Measurements from ENCODE around the gene UBFD1. TPM values are rescaled to one million over a fixed set of nuclear protein-coding genes. Genes with fewer than 3 reads are reported as not detected.

The UBFD1 gene
- total RNA-seq, 1 experiment from 2014 or later: 98.2 TPM

DNA sequence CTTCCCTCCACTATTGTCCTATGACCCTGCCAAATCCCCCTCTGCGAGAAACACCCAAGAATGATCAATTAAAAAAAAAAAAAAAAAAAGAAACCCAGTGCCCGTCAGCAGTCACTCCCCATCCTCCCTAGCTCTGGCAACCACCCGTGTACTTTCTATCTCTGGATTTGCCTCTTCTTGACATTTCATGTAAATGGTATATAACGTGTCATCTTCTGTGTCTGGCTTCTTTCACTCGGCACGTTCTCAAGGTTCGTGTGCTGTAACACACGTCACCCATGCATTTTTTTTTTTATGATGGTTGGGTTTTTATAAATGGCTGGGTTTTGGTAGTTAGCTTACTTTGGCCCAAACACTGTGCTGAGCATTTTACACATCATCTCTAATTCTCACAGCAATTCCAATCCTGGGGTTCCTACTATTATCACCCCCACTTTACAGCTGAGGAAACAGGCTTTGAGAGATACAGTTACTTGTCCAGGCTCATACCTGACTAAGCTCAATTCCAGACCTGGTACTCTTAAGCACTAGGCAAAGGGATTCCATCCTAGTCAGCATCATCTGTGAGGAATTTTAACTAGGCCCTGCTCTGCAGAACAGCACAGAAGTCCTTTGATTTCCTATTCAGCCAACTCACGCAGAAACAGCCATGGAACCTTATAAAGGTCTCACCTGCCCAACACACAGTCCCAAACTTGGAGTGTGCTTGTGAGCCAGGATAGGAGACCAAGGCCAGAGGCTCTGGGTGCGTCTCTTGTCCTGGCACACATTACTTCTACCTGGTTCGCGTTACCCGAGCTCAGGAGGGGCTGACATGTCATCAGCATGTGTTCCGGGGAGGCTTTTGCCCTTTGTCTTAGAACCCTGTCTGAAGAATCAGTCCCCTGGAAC, 26.9 kb downstream of the UBFD1 start:
- TF ChIP-seq, protein P1, sequence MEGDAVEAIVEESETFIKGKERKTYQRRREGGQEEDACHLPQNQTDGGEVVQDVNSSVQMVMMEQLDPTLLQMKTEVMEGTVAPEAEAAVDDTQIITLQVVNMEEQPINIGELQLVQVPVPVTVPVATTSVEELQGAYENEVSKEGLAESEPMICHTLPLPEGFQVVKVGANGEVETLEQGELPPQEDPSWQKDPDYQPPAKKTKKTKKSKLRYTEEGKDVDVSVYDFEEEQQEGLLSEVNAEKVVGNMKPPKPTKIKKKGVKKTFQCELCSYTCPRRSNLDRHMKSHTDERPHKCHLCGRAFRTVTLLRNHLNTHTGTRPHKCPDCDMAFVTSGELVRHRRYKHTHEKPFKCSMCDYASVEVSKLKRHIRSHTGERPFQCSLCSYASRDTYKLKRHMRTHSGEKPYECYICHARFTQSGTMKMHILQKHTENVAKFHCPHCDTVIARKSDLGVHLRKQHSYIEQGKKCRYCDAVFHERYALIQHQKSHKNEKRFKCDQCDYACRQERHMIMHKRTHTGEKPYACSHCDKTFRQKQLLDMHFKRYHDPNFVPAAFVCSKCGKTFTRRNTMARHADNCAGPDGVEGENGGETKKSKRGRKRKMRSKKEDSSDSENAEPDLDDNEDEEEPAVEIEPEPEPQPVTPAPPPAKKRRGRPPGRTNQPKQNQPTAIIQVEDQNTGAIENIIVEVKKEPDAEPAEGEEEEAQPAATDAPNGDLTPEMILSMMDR (conservative IDR thresholded peaks at IDR 0.05): no peak
- no peak for TF ChIP-seq EZH2 (IDR thresholded peaks at IDR 0.05; ENCODE audit: low read depth)
- Histone ChIP-seq H4K20me1 (ENCODE audit: insufficient read depth) (peaks cover 32% of the 10 kb centered on the region), H3K79me2 (ENCODE audit: low read depth) (no peaks in the 10 kb centered on the region), H3K27ac (no peak overlapping the region), H3K9me3 (ENCODE audit: insufficient read depth, low read depth) (no peaks in the 10 kb centered on the region; the same call in 1 of the 2 replicates), H3K9me2 (ENCODE audit: insufficient read depth) (no peaks in the 10 kb centered on the region), H3K4me2 (no peak overlapping the region), H3K27me3 (ENCODE audit: insufficient read depth, low read depth) (no peaks in the 10 kb centered on the region), H3K4me1 (replicated peaks; ENCODE audit: insufficient read depth) (no peaks in the 10 kb centered on the region), H3K36me3 (ENCODE audit: low read depth) (peaks cover 28% of the 10 kb centered on the region), H2AFZ (no peak overlapping the region), H3F3A (ENCODE audit: insufficient read depth, low read depth) (peaks cover 8% of the 10 kb centered on the region; the same call in 1 of the 2 replicates), H3K4me3 (no peak overlapping the region)
- POLR2A ChIA-PET (ENCODE audit: unreplicated experiment): no interaction called here
- no TSS peak for BruUV-seq (replicated peaks)
- CTCF ChIA-PET: no interaction called here
- intact Hi-C loops (cut with micrococcal nuclease; ENCODE audit: unreplicated experiment): no loop called here
- DNase-seq: no peak

GRCh38 chr16:23587726-23588125, 30.2 kb downstream of the UBFD1 start:
- POLR2A ChIA-PET (ENCODE audit: unreplicated experiment): interaction anchor here (0.5 kb wide), 1 partner anchor 152 kb away, joined by 3 read pairs; no protein-coding TSS in a partner anchor
- no peak overlapping the region for H3K4me2 ChIP-seq
- no peaks in the 10 kb centered on the region for H3K9me2 ChIP-seq (ENCODE audit: insufficient read depth)
- H3K36me3 ChIP-seq (ENCODE audit: low read depth): peaks cover 37% of the 10 kb centered on the region
- H4K20me1 ChIP-seq (ENCODE audit: insufficient read depth): peaks cover 55% of the 10 kb centered on the region
- no peaks in the 10 kb centered on the region for H3K27me3 ChIP-seq (ENCODE audit: insufficient read depth, low read depth)
- intact Hi-C loops (cut with micrococcal nuclease; ENCODE audit: unreplicated experiment): no loop called here
- no peaks in the 10 kb centered on the region for H3K4me1 ChIP-seq (replicated peaks; ENCODE audit: insufficient read depth)
- H3K27ac ChIP-seq: no peak overlapping the region
- CTCF ChIA-PET: no interaction called here
- BruUV-seq (replicated peaks): no TSS peak
- no peak overlapping the region for H3K4me3 ChIP-seq
- H2AFZ ChIP-seq: no peak overlapping the region
- no peaks in the 10 kb centered on the region for H3K9me3 ChIP-seq (ENCODE audit: insufficient read depth, low read depth)
- H3F3A ChIP-seq (ENCODE audit: insufficient read depth, low read depth): no peaks in the 10 kb centered on the region
- DNase-seq: no peak
- TF ChIP-seq, protein P1 (conservative IDR thresholded peaks at IDR 0.05): no peak
- TF ChIP-seq EZH2 (IDR thresholded peaks at IDR 0.05; ENCODE audit: low read depth): no peak
- H3K79me2 ChIP-seq (ENCODE audit: low read depth): peaks cover 24% of the 10 kb centered on the region

GRCh38 chr16:23590181-23590580, 32.7 kb downstream of the UBFD1 start:
- Histone ChIP-seq H3K4me3 (no peak overlapping the region), H3K9me3 (ENCODE audit: insufficient read depth, low read depth) (no peaks in the 10 kb centered on the region), H3K79me2 (ENCODE audit: low read depth) (peaks cover 47% of the 10 kb centered on the region), H3K4me1 (replicated peaks; ENCODE audit: insufficient read depth) (peaks cover 3% of the 10 kb centered on the region; the same call in 1 of the 2 replicates), H3K27me3 (ENCODE audit: insufficient read depth, low read depth) (no peaks in the 10 kb centered on the region), H3K36me3 (ENCODE audit: low read depth) (peaks cover 34% of the 10 kb centered on the region), H3K4me2 (no peak overlapping the region), H2AFZ (no peak overlapping the region), H4K20me1 (ENCODE audit: insufficient read depth) (peaks cover 75% of the 10 kb centered on the region), H3F3A (ENCODE audit: insufficient read depth, low read depth) (no peaks in the 10 kb centered on the region), H3K27ac (no peak overlapping the region), H3K9me2 (ENCODE audit: insufficient read depth) (no peaks in the 10 kb centered on the region)
- ChIA-PET CTCF (no interaction called here), POLR2A (ENCODE audit: unreplicated experiment) (no interaction called here)
- intact Hi-C loops (cut with micrococcal nuclease; ENCODE audit: unreplicated experiment): no loop called here
- no peak for DNase-seq
- TF ChIP-seq, protein P1 (conservative IDR thresholded peaks at IDR 0.05): no peak
- TF ChIP-seq EZH2 (IDR thresholded peaks at IDR 0.05; ENCODE audit: low read depth): no peak
- no TSS peak for BruUV-seq (replicated peaks)

Data from PC-9 (cell line).